Measurements from ENCODE around the gene MECP2. TPM values are rescaled to one million over a fixed set of nuclear protein-coding genes. Genes with fewer than 3 reads are reported as not detected.

MECP2 gene
- polyA plus RNA-seq, 1 experiment, result 11.9 TPM

GRCh38 chrX:154027986-154028385 is 69.5 kb downstream of the MECP2 start:
- Histone ChIP-seq H3K27me3 (ENCODE audit: control insufficient read depth, insufficient read depth, low read length) (no peaks in the 10 kb centered on the region), H3K4me3 (ENCODE audit: low read depth, low read length) (no peak overlapping the region), H3K36me3 (ENCODE audit: control insufficient read depth, insufficient read depth, low read length) (peaks cover 5% of the 10 kb centered on the region)
- CTCF ChIA-PET, result no interaction called here
- no peak for DNase-seq (ENCODE audit: low read depth)
- no peak for TF ChIP-seq CTCF (IDR thresholded peaks at IDR 0.05; ENCODE audit: insufficient read depth, low read depth, low read length)
- POLR2A ChIA-PET, result no interaction called here

GRCh38 chrX:154027022-154027402 is 70.5 kb downstream of the MECP2 start:
- POLR2A ChIA-PET, result no interaction called here

GRCh38 chrX:154026136-154027021 is 71.1 kb downstream of the MECP2 start:
- no peak for TF ChIP-seq CTCF (IDR thresholded peaks at IDR 0.05; ENCODE audit: insufficient read depth, low read depth, low read length)
- ChIA-PET POLR2A (no interaction called here), CTCF (interaction anchor here (1.0 to 1.7 kb wide), 4 partner anchors 10 to 25 kb away, joined by 3 to 5 read pairs (median 4); no protein-coding TSS in a partner anchor)
- H3K27me3 ChIP-seq (ENCODE audit: control insufficient read depth, insufficient read depth, low read length), result no peaks in the 10 kb centered on the region
- no peak overlapping the region for H3K4me3 ChIP-seq (ENCODE audit: low read depth, low read length)
- H3K36me3 ChIP-seq (ENCODE audit: control insufficient read depth, insufficient read depth, low read length), result peaks cover 2% of the 10 kb centered on the region; the same call in 1 of the 2 replicates
- DNase-seq (ENCODE audit: low read depth), result no peak

More at GRCh38 chrX:154027022-154027402, 70.5 kb downstream of the MECP2 start:
- TF ChIP-seq CTCF (IDR thresholded peaks at IDR 0.05; ENCODE audit: insufficient read depth, low read depth, low read length), result no peak
- Histone ChIP-seq H3K4me3 (ENCODE audit: low read depth, low read length) (no peak overlapping the region), H3K36me3 (ENCODE audit: control insufficient read depth, insufficient read depth, low read length) (peaks cover 3% of the 10 kb centered on the region), H3K27me3 (ENCODE audit: control insufficient read depth, insufficient read depth, low read length) (no peaks in the 10 kb centered on the region)
- CTCF ChIA-PET, result interaction anchor here (1.0 to 1.7 kb wide), 4 partner anchors 10 to 25 kb away, joined by 3 to 5 read pairs (median 4); no protein-coding TSS in a partner anchor
- no peak for DNase-seq (ENCODE audit: low read depth)

- Histone ChIP-seq H3K4me3 (ENCODE audit: low read depth, low read length) (no peak overlapping the region), H3K27me3 (ENCODE audit: control insufficient read depth, insufficient read depth, low read length) (no peaks in the 10 kb centered on the region), H3K36me3 (ENCODE audit: control insufficient read depth, insufficient read depth, low read length) (peaks cover 2% of the 10 kb centered on the region; the same call in 1 of the 2 replicates)
- DNase-seq (ENCODE audit: low read depth), result no peak
- POLR2A ChIA-PET, result interaction anchor here (0.6 kb wide), 1 partner anchor 13 kb away, joined by 7 read pairs; no protein-coding TSS in a partner anchor
- CTCF ChIA-PET, result interaction anchor here (1.1 to 1.7 kb wide), 2 partner anchors 12 to 54 kb away, joined by 4 to 5 read pairs; partner anchors contain the start of gene HCFC1
- no peak for TF ChIP-seq CTCF (IDR thresholded peaks at IDR 0.05; ENCODE audit: insufficient read depth, low read depth, low read length)
Observed at GRCh38 chrX:154025230-154025629, 72.3 kb downstream of the MECP2 start.

- ChIA-PET CTCF (interaction anchor here (0.6 kb wide), 1 partner anchor 31 kb away, joined by 3 read pairs; no protein-coding TSS in a partner anchor), POLR2A (no interaction called here)
- H3K4me3 ChIP-seq (ENCODE audit: low read depth, low read length), result no peak overlapping the region
- no peak for DNase-seq (ENCODE audit: low read depth)
- no peak for TF ChIP-seq CTCF (IDR thresholded peaks at IDR 0.05; ENCODE audit: insufficient read depth, low read depth, low read length)
- no peaks in the 10 kb centered on the region for H3K27me3 ChIP-seq (ENCODE audit: control insufficient read depth, insufficient read depth, low read length)
- no peaks in the 10 kb centered on the region; the same call in 1 of the 2 replicates for H3K36me3 ChIP-seq (ENCODE audit: control insufficient read depth, insufficient read depth, low read length)
Observed at GRCh38 chrX:154024271-154024670, 73.2 kb downstream of the MECP2 start.

All from BJ (cell line).